ENCODE measurements around the gene CDCA3.

The CDCA3 gene

DNA sequence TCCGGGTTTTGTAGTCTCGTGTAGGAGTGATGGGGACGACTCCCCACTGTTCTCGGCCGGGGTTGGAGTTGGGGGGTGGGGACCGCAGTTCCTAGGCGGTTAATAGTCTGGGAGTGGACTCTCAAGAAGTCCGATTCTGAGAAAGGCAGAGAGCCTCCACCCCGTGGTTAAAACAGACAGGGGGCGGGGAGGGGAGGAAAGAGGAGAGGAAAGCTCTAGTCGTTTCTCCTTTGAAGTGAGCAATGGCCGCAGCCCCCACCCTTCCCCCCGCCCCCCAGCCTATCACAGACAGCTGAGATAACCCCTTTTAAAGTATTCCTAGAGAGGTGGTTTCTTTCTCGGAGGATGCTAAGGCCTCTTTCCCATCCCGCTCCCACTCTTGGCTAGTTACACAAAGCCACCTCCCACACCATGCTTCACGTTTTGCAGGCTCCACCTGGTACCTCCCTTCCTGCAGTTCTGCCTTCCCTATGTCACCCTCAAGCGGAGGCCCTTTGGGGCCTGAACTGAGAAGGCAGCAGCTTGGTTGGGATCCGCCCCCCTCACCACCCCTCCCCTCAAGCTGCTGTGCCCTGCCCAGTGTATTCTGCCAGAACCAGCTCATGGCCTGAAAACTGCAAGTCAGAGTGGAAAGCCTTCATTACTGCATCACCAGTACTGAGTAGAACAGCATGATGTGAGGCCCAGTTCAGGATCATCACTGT lies 1.7 kb upstream of the CDCA3 start:
- peak; percentile 58 for DNase-seq

DNA sequence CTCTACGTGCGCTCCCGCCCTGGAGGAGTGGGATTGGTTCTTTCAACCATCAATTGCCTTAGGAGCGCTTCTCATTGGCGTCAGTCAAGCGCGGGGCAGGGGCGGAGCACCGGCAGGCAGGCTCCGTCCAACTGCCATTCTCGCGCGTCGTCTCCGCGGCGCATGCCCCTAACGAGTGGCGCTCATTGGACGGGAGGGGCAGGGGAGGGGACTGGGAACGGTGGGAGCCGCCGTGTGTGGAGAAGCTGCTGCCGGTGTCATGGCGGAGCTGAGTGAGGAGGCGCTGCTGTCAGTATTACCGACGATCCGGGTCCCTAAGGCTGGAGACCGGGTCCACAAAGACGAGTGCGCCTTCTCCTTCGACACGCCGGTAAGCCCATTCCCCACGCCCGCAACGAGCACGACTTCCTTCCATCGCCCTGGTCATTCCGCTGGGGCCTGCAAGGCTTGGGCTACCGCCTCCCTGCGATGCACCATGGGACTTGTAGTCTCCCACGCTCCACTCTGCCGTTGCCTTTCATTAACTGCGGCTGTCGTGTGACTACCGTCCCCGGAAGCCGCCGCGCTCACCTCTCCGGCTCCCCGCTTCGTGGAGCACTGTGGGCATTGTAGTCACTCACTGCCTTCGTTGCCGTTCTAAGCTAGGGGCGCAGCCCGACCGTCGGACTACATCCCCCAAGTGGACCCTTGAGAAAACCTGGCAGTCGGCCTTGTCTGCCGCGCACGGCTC lies 1.0 kb upstream of the CDCA3 start, which contains the start of gene USP5:
USP5 (plus strand) TSS at position 230 of the 730 bp plus-strand sequence; CDS start at position 260, 30 bp downstream.
- peak; percentile 100 for DNase-seq

DNA sequence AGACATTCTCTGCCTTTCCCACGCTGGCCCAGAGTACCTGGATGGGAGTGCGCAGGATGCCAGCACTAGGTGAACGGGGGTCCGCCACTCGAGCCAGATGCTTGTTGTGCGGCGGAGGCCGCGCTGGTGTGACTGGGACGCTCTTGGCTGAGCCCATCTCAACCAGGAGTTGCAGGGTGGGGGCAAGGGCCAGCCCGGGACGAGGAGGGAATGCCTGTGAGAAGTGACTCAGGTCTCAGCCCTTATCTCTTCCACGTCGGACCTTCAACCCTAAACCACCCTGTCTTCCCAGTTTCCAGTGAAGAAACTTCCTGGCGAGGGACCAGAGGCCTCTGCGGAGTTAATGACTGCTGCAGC lies 312 bp downstream of the CDCA3 start:
- DNase-seq, result no peak

DNA sequence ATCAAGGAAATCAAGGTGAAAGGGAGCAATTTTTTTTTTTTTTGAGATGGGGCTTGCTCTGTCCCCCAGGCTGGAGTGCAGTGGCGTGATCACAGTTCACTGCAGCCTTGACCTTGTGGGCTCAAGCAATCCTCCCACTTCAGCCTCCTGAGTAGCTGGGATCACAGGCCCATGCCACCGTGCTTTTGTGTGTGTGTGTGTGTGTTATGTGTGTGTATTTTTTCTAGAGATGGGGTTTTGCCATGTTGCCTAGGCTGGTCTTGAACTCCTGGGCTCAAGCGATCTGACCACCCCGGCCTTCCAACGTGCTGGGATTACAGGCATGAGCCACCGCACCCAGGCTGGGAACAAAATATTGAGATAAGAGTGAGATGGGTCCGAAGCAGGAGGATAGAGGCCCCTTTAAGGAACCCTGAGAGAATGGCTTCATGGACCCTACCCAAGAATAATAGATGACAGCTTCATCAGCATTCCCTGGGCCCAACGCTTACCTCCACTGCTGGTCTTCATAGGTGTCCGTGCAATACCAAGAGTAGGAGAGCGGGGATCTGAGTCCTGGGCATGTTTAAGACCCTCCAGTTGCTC lies 1.0 kb downstream of the CDCA3 start:
- no peak for DNase-seq

DNA sequence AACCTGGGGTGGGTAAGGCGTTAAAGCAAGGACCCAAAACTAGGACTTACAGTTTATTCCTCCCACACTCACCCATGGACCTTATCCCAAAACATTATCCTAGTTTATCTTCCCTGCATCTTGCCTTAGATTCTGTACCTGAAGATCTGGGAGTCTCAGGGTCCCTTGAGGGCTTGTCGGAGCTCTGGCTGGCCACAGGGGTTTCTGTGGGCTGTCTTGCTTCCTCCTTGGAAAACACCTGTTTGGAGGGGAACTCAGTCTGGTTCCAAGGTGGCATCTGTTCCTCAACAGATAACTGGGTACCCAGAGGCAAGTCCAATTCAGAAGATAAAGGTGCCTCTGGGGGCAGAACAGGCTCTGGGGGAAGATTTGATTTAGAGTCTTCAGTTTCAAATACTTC lies 1.7 kb downstream of the CDCA3 start:
- no peak for DNase-seq

DNA sequence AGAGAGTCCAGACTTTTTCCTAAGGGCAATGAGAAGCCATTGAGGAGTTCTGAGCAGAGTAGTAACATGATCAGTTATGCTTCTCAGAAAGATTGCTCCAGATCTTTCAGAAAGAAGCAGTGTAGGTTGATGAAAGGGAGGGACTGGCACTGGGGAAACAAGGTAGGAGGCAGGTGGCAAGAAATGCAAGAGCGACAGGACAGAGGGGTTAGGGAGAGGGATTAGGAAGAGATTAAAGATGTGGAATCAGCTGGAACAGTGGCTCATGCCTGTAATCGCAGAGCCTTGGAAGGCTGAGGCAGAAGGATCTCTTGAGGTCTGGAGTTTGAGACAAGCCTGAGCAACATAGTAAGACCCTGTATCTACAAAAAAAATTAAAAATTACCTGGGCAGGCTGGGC lies 3.4 kb downstream of the CDCA3 start:
- no peak for DNase-seq

DNA sequence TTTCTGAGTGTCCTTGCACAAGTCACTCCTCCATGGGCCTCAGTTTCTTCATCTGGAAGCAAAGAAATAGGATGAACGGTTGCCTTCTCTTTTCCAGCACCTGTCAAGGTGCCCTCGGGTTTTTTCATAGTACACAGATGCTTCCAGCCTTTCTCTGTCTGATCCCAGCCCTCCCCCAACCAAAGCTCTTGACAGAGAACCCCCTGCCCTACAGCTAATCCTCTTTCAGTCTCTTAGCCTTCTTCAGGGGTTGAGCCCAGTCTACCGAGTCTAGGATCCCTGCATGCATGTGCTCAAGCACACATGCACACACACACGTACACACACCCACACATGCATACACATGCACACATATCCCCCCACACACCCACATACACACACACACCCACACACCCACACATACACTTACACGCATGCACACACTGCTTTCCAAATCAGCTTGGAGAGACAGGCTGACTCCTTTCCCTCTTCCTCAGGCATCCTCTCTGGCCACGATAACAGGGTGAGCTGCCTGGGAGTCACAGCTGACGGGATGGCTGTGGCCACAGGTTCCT lies 4.7 kb downstream of the CDCA3 start:
- no peak for DNase-seq

DNA sequence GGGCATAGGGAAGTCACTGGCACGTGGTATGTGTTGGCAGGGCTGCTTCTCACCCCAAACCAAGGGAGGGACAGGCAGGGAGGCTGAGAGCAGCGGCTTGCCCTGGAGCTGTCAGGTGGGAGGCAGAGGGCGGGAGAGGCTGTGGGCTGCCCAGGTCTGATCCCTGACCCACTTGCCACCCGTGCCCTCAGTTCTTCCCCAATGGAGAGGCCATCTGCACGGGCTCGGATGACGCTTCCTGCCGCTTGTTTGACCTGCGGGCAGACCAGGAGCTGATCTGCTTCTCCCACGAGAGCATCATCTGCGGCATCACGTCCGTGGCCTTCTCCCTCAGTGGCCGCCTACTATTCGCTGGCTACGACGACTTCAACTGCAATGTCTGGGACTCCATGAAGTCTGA lies 5.7 kb downstream of the CDCA3 start:
- DNase-seq, result no peak

DNA sequence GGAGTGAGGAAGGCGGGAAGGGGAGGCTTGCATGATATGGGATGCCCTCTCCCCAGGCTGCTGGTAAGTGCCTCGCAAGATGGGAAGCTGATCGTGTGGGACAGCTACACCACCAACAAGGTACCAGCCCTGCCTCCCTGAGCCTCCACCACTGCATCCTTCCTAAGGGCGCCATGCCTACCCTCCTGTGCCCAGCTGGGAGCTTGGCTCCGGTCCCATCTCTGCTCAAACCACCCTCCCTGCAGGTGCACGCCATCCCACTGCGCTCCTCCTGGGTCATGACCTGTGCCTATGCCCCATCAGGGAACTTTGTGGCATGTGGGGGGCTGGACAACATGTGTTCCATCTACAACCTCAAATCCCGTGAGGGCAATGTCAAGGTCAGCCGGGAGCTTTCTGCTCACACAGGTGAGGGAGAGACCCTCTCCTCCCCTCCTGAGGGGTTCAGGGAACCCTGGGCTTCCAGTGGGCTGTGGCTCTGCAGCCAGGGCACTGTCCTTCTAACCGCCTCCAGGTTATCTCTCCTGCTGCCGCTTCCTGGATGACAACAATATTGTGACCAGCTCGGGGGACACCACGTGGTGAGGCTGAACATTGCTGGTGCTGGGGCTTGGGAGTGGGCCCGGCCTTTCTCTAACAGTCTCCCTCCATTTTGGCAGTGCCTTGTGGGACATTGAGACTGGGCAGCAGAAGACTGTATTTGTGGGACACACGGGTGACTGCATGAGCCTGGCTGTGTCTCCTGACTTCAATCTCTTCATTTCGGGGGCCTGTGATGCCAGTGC lies 7.8 kb downstream of the CDCA3 start:
- no peak for DNase-seq

DNA sequence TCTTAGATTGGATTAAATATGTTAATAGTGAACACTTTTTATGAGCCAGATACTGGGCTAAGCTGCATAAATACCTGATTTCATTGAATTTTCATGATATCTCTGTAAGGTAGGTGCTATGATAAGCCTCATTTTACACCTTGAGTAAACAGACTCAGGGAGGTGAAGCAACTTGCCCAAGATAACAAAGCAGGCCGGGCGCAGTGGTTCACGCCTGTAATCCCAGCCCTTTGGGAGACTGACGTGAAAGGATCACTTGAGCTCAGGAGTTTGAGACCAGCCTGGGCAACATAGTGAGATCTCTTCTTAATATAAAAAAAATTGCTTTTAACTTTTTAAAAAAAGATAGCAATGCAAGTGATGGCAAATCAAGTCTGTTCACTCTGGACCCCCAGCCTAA lies 9.0 kb downstream of the CDCA3 start:
- DNase-seq, result no peak

DNA sequence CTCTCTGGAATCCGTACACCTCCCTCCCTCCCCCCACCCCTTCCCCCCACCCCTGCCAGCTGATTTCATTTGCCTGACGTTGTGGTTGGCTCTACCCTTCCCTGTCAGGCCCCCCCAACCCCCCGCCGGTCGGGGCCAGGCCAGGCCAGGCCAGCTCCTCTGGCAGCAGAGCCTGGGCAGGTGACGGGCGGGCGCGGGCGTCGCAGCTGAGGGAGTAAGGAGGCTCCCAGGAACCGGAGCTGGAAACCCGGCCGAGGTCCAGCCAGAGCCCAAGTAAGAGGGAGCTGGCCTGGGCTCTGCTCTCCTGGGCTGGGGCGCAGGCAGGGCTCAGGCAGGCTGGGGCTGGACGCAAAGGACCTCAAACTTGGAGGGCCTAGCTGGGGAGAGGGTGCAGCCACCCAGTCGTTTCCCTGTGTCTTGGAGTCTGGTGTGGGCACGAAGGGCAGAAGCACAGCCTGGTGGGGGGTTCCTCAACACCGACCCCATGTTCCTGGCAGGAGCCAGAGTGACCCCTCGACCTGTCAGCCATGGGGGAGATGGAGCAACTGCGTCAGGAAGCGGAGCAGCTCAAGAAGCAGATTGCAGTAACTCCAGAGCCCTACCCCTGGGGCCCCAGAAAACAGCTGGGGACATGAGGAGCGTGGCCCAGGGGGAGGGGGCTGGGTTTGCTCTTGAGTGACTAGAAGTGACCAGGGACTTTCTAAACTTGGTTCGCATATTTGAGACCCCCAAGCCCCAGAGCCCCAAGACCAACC lies 10.1 kb downstream of the CDCA3 start, which contains the start of gene GNB3:
GNB3 (plus strand) TSS at position 165 of the 755 bp plus-strand sequence; CDS start at position 528, 363 bp downstream.
- DNase-seq, result no peak

DNA sequence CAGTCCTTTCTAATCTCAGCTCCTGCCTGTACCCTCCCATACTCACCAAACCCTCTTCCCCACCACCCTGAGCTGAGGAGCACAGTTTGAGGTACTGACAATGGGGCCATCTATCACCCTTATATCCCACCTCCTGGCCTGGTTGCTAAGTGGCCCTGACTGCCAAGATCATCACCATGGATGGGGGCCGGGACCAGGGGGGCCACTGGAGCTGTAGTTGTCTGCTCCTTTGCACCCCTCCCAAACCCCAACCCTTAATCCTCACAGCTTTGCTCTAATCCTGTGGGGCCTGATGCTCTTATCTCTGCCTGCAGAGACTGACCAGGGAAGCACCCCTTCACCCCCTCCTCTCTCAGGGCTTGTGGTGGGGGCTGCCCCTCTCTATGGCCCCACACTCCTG lies 10.8 kb downstream of the CDCA3 start:
- no peak for DNase-seq

DNA sequence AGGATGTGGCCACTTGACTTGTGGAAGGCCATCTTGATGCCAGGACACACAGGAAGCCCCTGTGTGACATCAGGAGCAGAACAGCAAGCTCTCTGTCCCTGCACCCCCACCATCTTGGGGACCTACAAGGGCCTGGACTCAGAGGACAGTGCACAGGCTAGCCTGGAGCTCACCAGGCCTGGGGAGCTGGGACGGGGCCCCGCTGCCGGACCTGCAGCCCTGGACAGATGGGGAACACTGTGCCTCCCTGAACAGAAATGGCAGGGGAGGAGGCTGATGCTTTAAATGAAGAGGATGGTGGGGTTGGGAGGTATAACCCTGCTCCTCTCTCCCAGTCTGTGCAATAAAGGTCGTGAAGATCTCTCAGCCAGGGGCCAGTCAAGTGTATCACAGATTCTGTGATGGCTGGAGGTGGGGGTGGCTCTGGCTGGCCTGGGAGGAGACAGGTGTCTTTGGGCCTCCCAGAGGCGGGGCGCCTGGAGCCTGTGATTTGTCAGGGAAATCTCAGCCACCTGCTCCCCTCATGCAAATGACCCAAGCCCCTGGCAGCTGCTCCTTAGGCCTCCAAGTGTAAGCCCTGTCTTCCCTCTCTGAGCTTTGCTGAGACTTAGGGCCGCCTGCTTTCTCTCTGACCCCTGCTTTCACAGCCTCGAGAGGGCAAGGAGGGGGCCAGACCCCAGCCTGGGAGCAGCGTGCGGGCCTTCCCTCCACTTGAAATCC lies 11.4 kb downstream of the CDCA3 start:
- DNase-seq, result no peak

DNA sequence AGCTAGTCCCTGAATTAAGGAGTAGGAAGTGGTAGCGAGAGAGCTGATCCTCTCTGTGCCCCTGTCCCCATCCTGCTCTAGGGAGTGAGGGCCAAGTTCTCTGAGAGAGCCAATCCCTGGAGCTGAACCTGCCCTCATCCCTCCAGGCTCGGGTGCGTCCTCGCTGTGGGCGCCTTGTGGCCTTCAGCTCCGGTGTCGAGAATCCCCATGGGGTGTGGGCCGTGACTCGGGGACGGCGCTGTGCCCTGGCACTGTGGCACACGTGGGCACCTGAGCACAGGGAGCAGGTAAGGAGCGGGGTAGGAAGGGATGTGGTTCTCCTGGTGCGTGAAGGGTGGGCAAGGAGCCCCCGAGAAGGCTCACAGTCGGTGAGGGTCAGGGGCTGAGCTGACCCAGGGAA lies 12.2 kb downstream of the CDCA3 start:
- no peak for DNase-seq

DNA sequence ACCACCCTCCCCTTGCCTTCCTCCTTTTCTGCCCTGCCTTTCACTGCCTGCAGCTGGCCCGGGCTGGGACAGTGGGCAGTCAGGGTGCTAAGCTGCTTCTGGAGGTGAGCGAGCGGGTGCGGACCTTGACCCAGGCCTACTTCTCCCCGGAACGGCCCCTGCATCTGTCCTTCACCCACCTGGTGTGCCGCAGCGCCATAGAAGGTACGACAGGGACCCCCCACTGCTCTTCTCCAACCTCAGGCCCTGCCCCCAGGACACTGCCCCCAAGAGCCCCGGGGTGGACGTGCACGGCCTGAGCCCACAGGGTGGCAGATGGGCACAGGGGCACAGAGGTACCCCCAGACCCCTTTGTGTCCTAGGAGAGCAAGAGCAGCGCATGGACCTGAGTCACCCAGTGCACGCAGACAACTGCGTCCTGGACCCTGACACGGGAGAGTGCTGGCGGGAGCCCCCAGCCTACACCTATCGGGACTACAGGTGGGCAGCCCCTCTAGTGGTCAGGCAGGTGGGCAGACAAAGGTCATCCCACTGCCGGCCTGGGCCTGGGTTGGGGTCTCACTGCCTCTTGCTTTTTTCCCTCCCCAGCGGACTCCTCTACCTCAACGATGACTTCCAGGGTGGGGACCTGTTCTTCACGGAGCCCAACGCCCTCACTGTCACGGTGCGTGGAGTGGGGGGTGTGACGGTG lies 13.6 kb downstream of the CDCA3 start:
- no peak for DNase-seq

DNA sequence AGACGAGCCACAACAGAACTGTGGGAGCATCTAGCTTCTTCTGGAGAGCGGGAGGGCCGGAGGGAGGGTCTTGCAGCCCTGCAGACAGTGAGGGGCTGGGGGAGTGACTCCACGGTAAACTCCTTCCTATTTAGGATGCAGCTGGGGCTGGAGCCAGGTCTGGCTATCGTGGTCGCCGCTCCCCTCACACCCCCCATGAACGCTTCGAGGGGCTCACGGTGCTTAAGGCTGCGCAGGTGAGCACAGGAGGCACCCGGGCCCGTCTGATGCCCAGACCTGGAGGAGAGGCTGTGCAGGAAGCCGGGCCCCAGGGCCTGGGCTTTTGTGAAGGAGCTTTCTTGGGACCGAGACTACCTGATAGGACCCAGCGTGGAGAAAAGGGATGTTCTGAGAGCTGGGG lies 14.2 kb downstream of the CDCA3 start:
- no peak for DNase-seq

DNA sequence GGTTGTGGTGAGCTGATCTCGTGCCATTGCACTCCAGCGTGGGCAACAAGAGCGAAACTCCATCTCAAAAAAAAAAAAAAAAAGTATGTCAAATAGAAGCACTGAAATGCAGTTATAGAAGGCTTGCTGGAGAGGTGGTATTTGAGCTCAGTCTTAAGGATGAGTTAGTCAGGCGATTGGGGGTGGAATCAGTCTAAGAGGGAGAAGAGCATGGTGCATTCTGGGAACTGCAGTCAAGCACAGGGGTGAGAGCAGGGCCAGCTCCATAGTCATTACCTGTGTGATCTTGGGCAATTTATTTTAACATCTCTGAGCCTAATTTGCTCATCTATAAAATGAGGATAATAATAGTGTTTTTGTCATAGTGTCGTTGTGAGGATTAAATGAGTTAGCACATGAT lies 16.2 kb downstream of the CDCA3 start:
- no peak for DNase-seq

DNA sequence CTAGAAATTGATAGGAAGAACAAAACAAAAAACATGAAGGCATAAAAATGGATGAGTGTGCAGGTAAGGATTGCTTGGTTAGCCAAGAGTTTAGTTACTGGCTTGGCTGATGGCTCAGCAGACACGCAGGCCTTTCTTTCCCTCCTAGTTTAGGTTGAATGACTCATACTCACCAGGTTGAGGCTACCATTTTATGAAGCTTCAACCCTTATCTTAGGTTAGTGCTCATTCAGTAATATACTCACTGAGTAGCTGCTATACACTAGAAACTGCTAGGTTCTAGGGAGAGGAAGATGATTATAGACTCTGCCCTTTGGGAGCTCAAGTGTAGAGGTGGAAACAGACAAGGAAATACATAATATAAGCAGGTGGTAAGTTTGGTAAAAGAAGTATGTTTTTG lies 16.8 kb downstream of the CDCA3 start:
- DNase-seq, result no peak

DNA sequence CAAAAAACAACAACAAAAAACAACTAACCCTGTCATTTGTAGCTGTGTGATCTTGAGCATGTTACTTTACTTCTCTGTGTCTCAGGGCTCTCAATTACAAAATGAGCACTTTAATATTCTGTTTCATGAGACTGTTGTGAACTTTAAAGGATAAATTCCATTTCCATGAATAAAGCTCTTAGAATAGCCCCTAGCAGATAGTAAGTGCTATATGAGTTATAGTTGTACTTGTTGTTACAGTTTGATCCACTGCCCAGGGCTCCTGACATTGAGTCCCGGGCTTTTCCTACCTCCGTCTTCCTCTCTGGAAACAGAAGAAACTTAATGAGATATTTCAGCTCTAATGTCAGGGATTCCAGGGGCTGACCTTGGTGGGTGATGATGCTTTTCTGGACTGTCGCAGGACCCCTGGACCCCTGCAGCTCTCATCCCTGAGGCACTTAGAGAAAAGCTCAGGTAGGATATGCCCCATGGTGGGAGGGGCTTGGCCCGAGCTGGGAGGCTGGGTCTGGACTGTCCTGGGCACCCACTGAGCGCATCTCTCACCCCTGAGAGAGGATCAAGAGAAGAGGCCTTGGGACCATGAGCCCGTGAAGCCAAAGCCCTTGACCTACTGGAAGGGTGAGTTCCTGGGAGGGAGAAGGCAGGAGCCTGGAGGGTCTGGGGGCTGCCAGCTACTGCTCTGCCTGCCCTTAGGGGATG lies 17.7 kb downstream of the CDCA3 start:
- DNase-seq, result no peak

DNA sequence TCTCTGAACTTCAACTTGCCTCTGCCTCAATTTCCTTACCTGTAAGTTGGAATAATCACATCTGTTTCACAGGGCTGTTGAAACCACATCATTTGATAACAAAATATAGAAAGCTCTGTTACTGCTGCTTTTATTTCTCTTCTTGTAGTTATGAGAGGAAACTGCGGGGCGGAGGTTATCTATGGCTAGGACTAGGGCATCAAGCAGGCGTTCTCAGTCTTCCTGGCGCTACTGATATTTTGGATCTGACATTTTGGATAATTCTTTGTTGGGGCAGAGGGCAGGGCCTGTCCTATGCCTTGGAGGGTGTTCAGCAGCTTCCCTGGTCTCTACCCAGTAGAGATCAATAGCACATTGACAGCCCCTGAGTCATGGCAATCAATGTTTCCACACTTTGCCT lies 19.0 kb downstream of the CDCA3 start:
- no peak for DNase-seq

Data from fibroblast of skin of right quadriceps (primary cell).